Choroid plexus epithelial cell (primary cell): ENCODE data around the gene TXNDC11.

Experiments used
- DNase-seq: peaks from one replicate; pipeline ENCODE4 v3.0.0-alpha.2; 2010; ENCODE audit warnings: low read depth
- H3K4me3 ChIP-seq: 2 replicates; pipeline ENCODE4 v1.5.1; 2011; ENCODE audit warnings: low read depth, mild to moderate bottlenecking, control low read depth, low read length, moderate library complexity
- TF ChIP-seq, protein P1 (sequence below): conservative IDR thresholded peaks from 2 replicates; pipeline ENCODE4 v1.5.1; 2011; ENCODE audit warnings: low read depth, mild to moderate bottlenecking, control low read depth, inconsistent platforms, low read length, moderate library complexity

The TXNDC11 gene

DNA sequence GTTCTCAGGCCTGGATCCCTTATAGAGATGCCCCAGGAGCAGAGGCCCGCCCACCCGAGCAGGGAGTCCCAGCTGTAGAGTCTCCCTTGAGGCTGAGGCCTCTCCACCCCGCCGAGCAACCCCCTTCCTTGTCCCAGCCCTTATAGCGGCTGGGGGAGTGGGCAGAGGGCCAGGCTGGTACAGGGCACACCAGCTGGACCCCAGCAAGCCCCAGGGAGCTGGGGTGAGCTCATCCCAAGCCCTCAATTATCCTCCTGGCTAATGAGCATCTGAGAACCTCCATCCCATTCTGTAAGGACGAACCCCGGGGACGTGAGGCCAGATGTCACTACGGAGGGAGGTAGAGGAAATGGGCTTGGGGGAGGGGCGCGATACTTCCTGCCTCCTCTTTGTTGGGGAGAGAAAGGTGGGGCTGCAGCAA lies 77.6 kb downstream of the TXNDC11 start:
- no peak for DNase-seq
- H3K4me3 ChIP-seq = no peak overlapping the region
- TF ChIP-seq, protein P1, sequence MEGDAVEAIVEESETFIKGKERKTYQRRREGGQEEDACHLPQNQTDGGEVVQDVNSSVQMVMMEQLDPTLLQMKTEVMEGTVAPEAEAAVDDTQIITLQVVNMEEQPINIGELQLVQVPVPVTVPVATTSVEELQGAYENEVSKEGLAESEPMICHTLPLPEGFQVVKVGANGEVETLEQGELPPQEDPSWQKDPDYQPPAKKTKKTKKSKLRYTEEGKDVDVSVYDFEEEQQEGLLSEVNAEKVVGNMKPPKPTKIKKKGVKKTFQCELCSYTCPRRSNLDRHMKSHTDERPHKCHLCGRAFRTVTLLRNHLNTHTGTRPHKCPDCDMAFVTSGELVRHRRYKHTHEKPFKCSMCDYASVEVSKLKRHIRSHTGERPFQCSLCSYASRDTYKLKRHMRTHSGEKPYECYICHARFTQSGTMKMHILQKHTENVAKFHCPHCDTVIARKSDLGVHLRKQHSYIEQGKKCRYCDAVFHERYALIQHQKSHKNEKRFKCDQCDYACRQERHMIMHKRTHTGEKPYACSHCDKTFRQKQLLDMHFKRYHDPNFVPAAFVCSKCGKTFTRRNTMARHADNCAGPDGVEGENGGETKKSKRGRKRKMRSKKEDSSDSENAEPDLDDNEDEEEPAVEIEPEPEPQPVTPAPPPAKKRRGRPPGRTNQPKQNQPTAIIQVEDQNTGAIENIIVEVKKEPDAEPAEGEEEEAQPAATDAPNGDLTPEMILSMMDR = no peak

DNA sequence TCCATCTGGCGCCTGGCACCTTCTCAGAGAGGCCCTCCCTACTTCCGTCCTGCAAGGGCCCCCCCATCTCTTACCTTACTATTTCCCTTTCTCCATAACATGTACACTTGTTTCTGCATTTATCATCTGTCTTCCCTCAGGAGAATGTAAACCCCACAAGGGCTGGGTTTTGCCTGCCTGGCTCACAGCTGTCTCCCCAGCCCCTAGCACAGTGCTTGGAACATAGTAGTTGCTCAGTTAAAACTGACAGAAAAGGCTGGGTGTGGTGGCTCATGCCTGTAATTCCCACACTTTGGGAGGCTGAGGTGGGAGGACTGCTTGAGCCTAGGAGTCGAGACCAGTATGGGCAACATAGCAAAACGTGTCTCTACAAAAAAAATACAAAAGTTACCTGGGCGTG lies 80.1 kb downstream of the TXNDC11 start:
- TF ChIP-seq, protein P1 = no peak
- DNase-seq = no peak

DNA sequence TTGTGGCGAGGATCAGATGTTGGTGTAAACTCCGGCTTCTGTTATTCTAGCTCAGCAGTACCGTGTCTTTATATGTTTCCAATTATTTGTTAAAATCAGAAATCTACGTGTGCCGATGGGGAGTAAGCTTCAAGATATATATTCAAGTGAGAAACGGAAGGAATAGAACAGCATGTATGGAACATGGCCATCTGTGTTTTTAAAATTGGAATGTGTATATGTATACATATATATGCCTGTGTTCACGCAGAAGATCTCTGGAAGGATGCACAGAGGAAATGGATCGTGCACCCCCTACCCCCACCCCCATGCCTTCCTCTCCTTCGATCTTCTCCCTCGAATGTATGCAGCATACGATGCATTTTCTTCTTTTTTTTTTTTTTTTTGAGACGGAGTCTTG lies 82.1 kb downstream of the TXNDC11 start:
- DNase-seq = no peak
- TF ChIP-seq, protein P1 = no peak
- H3K4me3 ChIP-seq = no peak overlapping the region

More for the DNA sequence above, 80.1 kb downstream of the TXNDC11 start:
- no peak overlapping the region for H3K4me3 ChIP-seq

DNA sequence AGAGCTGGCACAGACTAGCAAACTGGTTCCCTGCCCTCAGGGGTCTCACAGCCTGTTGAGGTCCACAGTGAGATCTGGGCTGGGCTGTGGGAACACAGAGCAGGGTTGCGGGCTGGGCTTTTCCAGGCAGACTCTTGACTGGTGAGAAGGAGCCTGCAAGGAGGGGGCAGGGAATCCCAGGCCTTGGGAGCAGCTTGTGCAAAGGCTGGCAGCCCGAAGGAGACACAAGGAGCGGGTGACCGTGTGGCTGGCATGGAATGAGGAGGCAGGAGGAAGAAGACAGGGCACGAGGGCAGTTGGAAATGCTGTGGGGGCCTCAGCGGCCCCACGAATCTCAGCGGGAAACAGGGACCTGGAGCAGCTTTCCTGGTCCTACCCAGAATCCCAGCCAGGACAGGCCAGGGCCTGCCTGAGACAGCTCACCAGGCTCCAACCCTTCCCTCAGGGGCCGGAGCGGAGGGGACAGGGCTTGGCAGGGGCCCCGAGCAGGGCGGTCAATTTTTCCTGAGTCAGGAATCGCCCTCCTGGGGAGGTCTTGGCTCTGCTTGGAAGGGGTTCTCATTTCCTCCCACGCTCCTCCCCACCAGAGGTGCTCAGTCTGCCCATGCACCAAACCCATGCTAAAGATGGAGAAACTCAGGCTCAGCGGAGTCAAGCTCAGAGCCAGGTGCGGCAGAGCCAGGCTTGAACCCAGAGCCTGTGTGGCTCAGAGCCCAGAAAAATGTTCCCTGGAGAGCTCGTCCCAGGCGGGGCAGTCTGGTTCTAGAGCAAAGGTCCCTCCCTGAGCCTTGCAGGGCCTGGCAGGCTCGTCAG lies 83.6 kb downstream of the TXNDC11 start:
- TF ChIP-seq, protein P1 = no peak
- peak; percentile 60 for DNase-seq
- no peak overlapping the region for H3K4me3 ChIP-seq

DNA sequence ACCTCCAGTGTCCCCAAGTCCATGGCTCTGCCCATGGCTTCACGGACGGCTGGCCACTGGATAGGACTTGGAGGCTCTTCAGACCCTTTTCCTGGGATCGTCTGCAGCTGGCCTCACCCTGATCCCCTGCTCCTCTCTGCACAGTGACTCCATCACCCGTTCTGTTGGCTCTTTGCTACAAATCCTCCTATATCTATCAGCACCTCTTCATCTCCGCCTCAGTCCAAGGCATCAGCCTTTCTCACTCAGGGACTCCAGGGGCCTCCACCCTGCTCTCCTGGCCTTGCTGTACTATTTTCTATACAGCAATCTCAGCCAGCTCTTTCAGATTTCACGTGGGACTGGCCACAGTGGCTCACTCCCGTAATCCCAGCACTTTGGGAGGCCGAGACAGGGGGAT lies 85.1 kb downstream of the TXNDC11 start:
- TF ChIP-seq, protein P1 = no peak
- H3K4me3 ChIP-seq = no peak overlapping the region
- no peak for DNase-seq

DNA sequence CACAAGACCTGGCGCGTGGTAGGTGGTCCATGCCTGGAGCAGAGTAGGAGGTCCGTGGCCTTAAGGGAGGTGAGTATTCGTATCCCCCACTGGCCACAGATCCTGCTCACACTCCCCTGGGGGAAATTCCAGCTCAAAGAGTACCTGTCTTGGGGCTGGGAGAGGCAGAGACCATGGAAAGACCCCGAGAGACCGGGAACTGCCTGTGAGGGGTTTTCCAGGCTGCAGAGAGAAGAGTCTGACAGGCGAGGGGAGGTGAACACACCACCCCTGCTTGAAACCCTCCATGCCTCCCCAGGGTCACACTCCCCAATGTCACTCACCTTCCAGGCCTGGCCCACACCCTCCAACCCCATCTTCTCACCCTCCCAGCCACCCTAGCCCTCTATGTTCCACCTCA lies 87.0 kb downstream of the TXNDC11 start:
- TF ChIP-seq, protein P1 = no peak
- DNase-seq = no peak
- H3K4me3 ChIP-seq = no peak overlapping the region

DNA sequence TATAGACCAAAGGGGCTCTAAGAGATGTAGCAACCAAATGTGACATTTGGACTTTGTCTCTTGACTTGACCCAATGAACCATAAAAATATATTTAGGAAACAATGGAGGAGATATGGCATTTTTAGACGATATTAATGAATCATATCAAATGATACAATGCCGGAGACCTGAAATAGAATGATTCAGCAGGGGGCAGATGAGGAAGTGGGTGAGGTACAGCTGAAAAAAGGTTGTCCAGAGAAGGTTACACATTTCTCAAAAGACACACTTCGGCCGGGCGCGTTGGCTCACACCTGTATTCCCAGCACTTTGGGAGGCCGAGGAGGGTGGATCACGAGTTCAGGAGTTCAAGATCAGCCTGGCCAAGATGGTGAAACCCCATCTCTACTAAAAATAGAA lies 90.9 kb downstream of the TXNDC11 start:
- no peak for DNase-seq
- TF ChIP-seq, protein P1 = no peak
- no peak overlapping the region for H3K4me3 ChIP-seq
